Middle frontal gyrus (tissue), 1 donor: ENCODE results near the gene NFE2L3.
A peak's percentile ranks its signal among the peaks of the same experiment; 100 is the strongest.
"Not testable (repeated sequence)": the region's sequence is repeated elsewhere in the genome, so short reads cannot be mapped to it uniquely, and the experiment has no call there.

Source experiments
- DNase-seq: peaks from one replicate; pipeline ENCODE4 v3.0.0-alpha.2; 2015; ENCODE audit warnings: low spot score; ENCODE audit errors: extremely low spot score

NFE2L3 gene

GRCh38 chr7:26151953-26152781 is at the start of gene NFE2L3:
Gene NFE2L3, plus strand, starts transcription at chr7:26152198. Its CDS starts 301 bp downstream, at chr7:26152499.
- peak; percentile 11 for DNase-seq

- DNase-seq, result no peak
Measured at GRCh38 chr7:26103596-26103995, 48.4 kb upstream of the NFE2L3 start.

- no peak for DNase-seq
Measured at GRCh38 chr7:26105236-26105635, 46.8 kb upstream of the NFE2L3 start.

DNA sequence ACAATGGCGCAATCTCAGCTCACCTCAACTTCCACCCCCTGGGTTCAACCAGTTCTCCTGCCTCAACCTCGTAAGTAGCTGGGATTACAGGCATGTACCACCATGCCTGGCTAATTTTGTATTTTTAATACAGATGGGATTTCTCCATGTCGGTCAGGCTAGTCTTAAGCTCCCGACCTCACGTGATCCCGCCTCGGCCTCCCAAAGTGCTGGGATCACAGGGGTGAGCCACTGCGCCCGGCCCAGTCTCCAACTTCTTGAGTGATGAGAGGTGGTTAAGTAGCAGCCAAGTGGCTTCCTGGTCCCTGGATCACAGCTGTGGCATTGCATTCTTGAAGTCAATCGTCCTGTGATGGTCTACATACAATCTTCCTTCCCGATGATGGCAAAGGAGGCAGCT is 46.1 kb upstream of the NFE2L3 start:
- DNase-seq, result no peak

DNA sequence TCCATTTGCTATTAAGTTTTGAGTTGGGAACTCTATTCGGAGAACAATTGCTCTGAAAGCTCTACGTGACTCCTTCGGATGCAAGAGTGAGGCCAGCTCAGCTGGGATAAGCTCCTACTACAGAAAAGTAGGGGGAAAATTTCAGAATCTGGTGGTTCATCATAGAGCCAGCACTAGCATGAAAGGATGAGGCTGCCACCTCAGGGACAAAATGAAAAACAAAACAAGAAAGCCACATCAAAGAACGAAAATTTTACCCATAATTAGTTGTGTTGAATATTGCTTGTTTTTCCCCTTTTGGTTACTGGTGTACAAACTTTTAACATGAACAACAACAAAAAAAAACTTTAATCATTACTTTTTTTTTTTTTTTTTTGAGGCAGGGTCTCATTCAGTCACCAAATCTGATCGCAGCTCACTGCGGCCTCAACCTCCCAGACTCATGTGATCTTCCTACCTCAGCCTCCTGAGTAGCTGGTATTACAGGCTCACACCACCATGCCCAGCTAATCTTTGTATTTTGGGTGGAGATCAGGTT is 39.7 kb upstream of the NFE2L3 start:
- DNase-seq, result no peak

GRCh38 chr7:26115650-26116049 is 36.3 kb upstream of the NFE2L3 start:
- no peak for DNase-seq

DNA sequence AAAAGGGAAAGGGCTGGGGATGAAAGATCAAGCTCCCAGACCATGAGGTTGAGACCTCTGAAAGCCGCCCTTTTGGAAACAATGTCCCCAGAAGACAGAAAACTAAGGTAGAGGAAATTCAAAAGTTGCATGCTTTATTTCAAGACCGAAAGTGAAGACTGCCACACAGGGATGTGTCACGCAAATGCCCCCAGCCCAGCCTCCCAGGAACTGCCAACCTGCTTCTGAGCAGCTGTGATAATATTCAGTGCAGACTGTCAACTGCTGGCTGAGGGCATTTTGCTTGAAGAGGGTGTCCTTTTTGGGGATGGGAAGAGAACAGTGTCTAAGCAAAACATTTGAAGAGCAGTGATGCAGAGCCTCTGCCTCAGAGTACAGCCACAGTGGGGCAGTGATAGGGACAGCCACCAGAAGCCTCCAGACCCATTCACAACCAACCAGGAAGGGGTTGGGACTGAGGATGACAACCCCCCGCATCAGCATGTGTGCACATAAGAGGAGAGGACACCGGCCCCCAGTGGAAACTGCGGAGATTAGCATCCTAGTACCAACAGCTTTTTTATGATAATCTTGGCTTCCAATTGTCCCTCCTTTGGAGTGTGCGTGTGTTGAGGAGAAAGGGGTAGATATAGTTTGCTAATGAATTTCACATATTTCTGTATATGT is 34.7 kb upstream of the NFE2L3 start:
- DNase-seq, result no peak

GRCh38 chr7:26117970-26118369 is 34.0 kb upstream of the NFE2L3 start:
- no peak for DNase-seq

DNA sequence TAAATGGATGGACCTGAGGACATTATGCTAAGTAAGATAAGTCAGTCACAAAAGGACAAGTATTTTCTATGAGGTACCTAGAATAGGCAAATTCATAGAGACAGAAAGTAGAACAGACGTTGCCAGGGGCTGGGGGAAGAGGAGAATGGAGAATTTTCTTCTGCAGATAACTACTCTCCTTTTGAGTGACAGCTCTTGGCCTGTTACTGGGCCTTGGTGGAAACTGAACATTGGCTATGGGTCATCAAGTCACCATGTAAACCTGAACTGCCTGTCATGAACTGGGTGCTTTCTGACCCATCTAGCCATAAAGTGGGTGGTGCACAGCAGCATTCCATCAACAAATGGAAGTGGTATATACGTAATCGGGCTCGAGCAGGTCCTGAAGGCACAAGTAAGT is 29.3 kb upstream of the NFE2L3 start:
- DNase-seq, result no peak

DNA sequence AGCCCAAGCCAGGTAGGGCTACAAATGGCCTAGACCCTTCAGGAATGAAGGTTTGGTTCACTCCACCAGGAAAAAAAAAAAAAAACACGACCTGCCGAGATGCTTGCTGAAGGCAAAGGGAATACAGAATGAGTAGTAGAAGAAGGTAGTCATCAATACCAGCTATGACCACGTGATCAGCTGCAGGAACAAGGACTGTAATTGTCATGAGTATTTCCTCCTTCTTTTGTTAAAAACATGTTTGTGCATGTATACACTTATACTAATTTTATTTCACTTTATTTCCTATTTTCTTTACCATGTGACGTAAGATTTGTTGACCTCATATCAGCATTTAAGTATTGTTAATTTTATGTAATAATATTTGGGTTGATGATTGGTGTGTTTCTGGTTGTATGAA is 27.2 kb upstream of the NFE2L3 start:
- not testable (repeated sequence) for DNase-seq

- no peak for DNase-seq
Measured at GRCh38 chr7:26127411-26127810, 24.6 kb upstream of the NFE2L3 start.

- DNase-seq, result no peak
Measured at GRCh38 chr7:26131056-26131589, 20.9 kb upstream of the NFE2L3 start.

DNA sequence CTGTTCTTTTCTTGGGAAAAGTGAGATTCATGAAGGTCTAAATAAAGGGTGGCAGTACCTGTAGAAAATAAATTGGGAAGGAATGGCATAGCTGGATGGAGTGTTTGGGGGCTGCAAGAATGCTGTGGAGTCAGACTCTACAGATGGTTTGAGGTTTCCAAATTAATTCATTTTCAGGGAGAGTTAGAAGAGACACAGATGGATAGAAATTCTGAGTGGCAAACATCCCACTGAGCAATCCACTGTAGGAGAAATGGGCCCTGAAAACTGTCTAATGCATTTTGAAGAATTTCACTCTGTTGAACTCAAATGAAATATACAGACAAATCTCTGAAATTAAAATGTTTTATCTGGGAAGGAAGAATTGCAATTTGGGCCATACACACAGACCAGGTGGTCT is 16.9 kb upstream of the NFE2L3 start:
- DNase-seq, result no peak

GRCh38 chr7:26135551-26135950 is 16.4 kb upstream of the NFE2L3 start:
- DNase-seq, result no peak

- no peak for DNase-seq
Measured at GRCh38 chr7:26136831-26137230, 15.2 kb upstream of the NFE2L3 start.

GRCh38 chr7:26140380-26140779 is 11.6 kb upstream of the NFE2L3 start:
- no peak for DNase-seq

- DNase-seq, result no peak
Measured at GRCh38 chr7:26141077-26141476, 10.9 kb upstream of the NFE2L3 start.

GRCh38 chr7:26143298-26144048 is 8.5 kb upstream of the NFE2L3 start:
- no peak for DNase-seq

DNA sequence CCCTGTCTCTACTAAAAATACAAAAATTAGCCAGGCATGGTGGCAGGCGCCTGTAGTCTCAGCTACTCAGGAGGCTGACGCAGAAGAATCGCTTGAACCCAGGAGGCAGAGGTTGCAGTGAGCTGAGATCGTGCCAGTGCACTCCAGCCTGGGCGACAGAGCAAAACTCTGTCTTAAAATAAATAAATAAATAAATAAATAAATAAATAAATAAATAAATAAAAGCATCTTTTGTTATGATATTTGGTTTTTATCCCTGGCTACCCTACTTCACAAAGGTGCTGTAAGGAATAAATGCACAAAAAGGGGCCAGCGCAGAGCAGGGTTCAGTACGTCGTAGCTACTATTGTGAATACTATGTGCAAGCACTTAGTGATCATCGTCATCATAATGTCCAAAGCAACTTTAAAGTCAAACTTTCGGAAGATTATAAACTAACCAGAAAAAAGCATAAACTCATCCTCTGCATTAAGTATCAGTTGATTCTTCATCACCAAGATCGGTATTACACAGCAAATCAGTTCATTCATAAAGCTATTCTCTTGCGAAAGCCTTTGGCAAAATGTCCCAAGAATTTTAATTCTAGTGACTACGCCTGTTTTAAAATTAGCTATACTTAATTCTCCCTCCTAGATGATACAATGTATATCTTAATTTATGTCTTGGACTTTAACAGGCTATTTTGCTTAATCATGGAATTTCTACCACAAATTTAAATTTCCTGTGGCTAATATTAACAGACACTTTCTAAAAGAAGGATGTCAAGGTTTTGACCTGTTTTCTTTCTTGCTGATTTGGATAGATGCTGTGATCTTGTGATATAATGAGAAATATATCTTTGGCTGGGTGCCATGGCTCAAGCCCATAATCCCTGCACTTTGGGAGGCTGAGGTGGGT is 7.6 kb upstream of the NFE2L3 start:
- no peak for DNase-seq

DNA sequence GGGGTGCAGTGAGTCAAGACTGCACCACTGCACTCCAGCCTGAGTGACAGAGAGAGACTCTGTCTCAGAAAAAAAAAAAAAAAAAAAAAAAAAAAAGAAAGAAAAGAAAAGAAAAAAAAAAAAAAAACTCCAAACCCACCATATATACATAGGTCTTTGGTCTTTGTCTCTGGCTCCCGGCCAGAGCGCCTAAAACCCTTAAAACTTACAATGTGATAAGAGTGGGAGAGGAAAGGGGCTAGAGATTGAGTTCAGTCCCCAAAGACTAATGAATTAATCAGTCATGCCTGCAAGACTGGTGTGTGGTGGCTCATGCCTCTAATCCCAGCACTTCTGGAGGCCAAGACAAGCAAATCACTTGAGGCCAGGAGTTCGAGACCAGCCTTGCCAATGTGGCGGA is 6.8 kb upstream of the NFE2L3 start:
- DNase-seq, result no peak

DNA sequence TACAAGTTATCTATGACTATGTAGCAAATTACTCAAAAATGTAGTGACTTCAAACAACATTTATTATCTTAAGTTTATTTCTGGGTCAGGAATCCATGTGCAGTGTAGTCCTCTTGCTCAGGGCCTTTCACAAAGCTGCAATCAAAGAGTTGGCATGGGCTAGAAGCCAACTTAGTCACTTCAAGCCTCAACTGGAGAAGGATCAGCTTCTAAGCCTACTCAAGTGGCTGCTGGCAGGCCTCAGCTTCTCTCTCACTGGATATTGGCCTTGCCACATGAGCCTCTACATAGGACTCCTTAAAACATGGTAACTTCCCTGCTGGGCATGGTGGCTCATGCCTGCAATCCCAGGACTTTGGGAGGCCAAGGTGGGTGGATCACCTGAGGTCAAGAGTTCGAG is 5.0 kb upstream of the NFE2L3 start:
- no peak for DNase-seq
